Endothelial cell of umbilical vein (primary cell): ENCODE results near the gene CALN1. TPM values are rescaled to one million over a fixed set of nuclear protein-coding genes. Genes with fewer than 3 reads are reported as not detected.

Experiments
- BruUV-seq: library from RNA; stranded (reverse); fragments of 400-500 nt; replicated peaks from 2 replicates; lab custom pipeline; 2021; lab: Mats Ljungman, UMichigan
- CTCF ChIA-PET: fragments of 300-600, 350-600 bp; sonication (Branson Sonifier 250); formaldehyde crosslinking; loops from one replicate; lab custom pipeline; 2021; ENCODE audit warnings: antibody characterized with exemption, inconsistent platforms; lab: Charles Lee
- POLR2A ChIA-PET: fragments of 300-600, 350-600 bp; sonication (Branson Sonifier 250); formaldehyde crosslinking; loops from one replicate; lab custom pipeline; 2021; ENCODE audit warnings: antibody characterized with exemption, inconsistent platforms; lab: Charles Lee
- DNase-seq: peaks from one replicate; pipeline ENCODE4 v3.0.0-alpha.2; 2011; ENCODE audit warnings: low read depth, low spot score
- FAIRE-seq: peaks from 2 replicates; lab custom pipeline; 2011; peaks lifted over from hg19 to GRCh38; lab: Jason Lieb, UNC
- H2AFZ ChIP-seq: 2 replicates; pipeline ENCODE4 v1.6.0; 2012; ENCODE audit warnings: low read depth, low read length, control low read depth, inconsistent platforms
- H3K27ac ChIP-seq: 2 replicates; pipeline ENCODE4 v1.5.1; 2011; ENCODE audit warnings: low read depth, mild to moderate bottlenecking, control low read depth, low read length, moderate library complexity; ENCODE audit not compliant: insufficient read depth
- H3K27me3 ChIP-seq, 2 experiments: 2 replicates each; pipeline versions ENCODE4 v1.6.0 to v1.6.1; 2011; ENCODE audit warnings: low read length in 2 of 2, mixed read lengths in 1 of 2; ENCODE audit not compliant: control insufficient read depth in 2 of 2, insufficient read depth in 2 of 2
- H3K36me3 ChIP-seq, 2 experiments: 2 replicates in 1 of 2; 3 replicates in 1 of 2; pipeline ENCODE4 v1.5.1; 2011; ENCODE audit warnings: low read length in 2 of 2, mild to moderate bottlenecking in 1 of 2, moderate library complexity in 1 of 2; ENCODE audit not compliant: control insufficient read depth in 2 of 2, insufficient read depth in 2 of 2; ENCODE audit errors: extremely low read depth in 1 of 2
- H3K4me1 ChIP-seq: 3 replicates; pipeline ENCODE4 v1.5.1; 2011; ENCODE audit warnings: mild to moderate bottlenecking, low read length; ENCODE audit not compliant: control insufficient read depth, insufficient read depth; ENCODE audit errors: extremely low read depth
- H3K4me2 ChIP-seq: 2 replicates; pipeline ENCODE4 v1.6.1; 2011; ENCODE audit warnings: low read length, control low read depth, mixed read lengths; ENCODE audit not compliant: insufficient read depth
- H3K4me3 ChIP-seq, 3 experiments: fragments of 200-600 bp in 1 of 3; sonication (generic), shearing (Covaris generic) in 1 of 3; replicated peaks in 1 of 3; 2 replicates each; pipeline ENCODE4 v1.5.1; 2011 to 2016; ENCODE audit warnings: control low read depth in 3 of 3, low read length in 3 of 3, mild to moderate bottlenecking in 2 of 3, inconsistent platforms in 1 of 3, low read depth in 1 of 3, moderate library complexity in 1 of 3; ENCODE audit not compliant: insufficient read depth in 1 of 3
- H3K79me2 ChIP-seq: 2 replicates; pipeline ENCODE4 v1.6.0; 2012; ENCODE audit warnings: low read length, inconsistent platforms; ENCODE audit not compliant: control insufficient read depth, insufficient read depth
- H3K9ac ChIP-seq: replicated peaks from 2 replicates; pipeline ENCODE3; 2011; ENCODE audit warnings: low read length, control low read depth; ENCODE audit not compliant: insufficient read depth; ENCODE audit errors: extremely low read depth
- H3K9me1 ChIP-seq: replicated peaks from 3 replicates; pipeline ENCODE4 v1.6.0; 2011; ENCODE audit warnings: mild to moderate bottlenecking, low read length; ENCODE audit not compliant: control insufficient read depth, insufficient read depth; ENCODE audit errors: extremely low read depth
- H3K9me3 ChIP-seq: replicated peaks from 2 replicates; pipeline ENCODE4 v1.5.1; 2012; ENCODE audit warnings: low read length, inconsistent platforms; ENCODE audit not compliant: control insufficient read depth, insufficient read depth
- H4K20me1 ChIP-seq: replicated peaks from 2 replicates; pipeline ENCODE3; 2011; ENCODE audit warnings: mild to moderate bottlenecking, low read length; ENCODE audit not compliant: control insufficient read depth, insufficient read depth; ENCODE audit errors: extremely low read depth
- EZH2 ChIP-seq: IDR thresholded peaks from 2 replicates; pipeline ENCODE4 v1.6.1; 2012; ENCODE audit warnings: borderline replicate concordance, low read depth, mild to moderate bottlenecking, moderate library complexity, low read length, inconsistent platforms; ENCODE audit not compliant: severe bottlenecking
- FOS ChIP-seq: IDR thresholded peaks from 2 replicates; pipeline ENCODE4 v1.6.1; 2011; ENCODE audit warnings: mild to moderate bottlenecking, low read length, moderate library complexity, borderline replicate concordance; ENCODE audit not compliant: insufficient read depth
- GATA2 ChIP-seq: IDR thresholded peaks from 2 replicates; pipeline ENCODE4 v1.7.0; 2011; ENCODE audit warnings: low read depth, mild to moderate bottlenecking, moderate library complexity, mixed read lengths, low read length; ENCODE audit not compliant: insufficient read length, insufficient read depth
- JUN ChIP-seq: IDR thresholded peaks from 2 replicates; pipeline ENCODE4 v1.6.1; 2011; ENCODE audit warnings: borderline replicate concordance, low read depth; ENCODE audit not compliant: insufficient read length, insufficient read depth
- MAX ChIP-seq: IDR thresholded peaks from 2 replicates; pipeline ENCODE4 v1.6.1; 2011; ENCODE audit not compliant: insufficient read depth, insufficient read length
- MYC ChIP-seq: IDR thresholded peaks from one replicate; pipeline ENCODE4 v1.6.1; 2011; ENCODE audit warnings: mild to moderate bottlenecking, low read depth, low read length
- POLR2A ChIP-seq: IDR thresholded peaks from 2 replicates; pipeline ENCODE4 v1.6.1; 2012; ENCODE audit warnings: low read depth, mild to moderate bottlenecking, control low read depth, low read length
- POLR2AphosphoS5 ChIP-seq: IDR thresholded peaks from 2 replicates; pipeline ENCODE4 v1.6.1; 2012; ENCODE audit warnings: low read depth, mild to moderate bottlenecking, control low read depth, low read length, moderate library complexity; ENCODE audit not compliant: insufficient read depth
- dilution Hi-C: fragments of 300-500 bp; cut with MboI; formaldehyde crosslinking; loops from one replicate; pipeline ENCODE4 v1.15.0; 2019; ENCODE audit warnings: low sequenced_read_pairs; ENCODE audit not compliant: extremely low pct_ligation_motif_present
- intact Hi-C: fragments of 100-400 bp; cut with micrococcal nuclease; formaldehyde crosslinking; loops from one replicate; pipeline ENCODE4 v1.10.0; 2022
- polyA plus RNA-seq, 4 experiments: library from polyadenylated mRNA; depleted of rRNA in 3 of 4; stranded (reverse) in 3 of 4; unstranded in 1 of 4; fragments of >200 nt; gene quantifications; 2 replicates each; pipeline versions ENCODE4 v1.2.1 to v1.2.3, GENCODE V29; 2011 to 2012; ENCODE audit warnings: missing spikeins in 1 of 4
- total RNA-seq: library from RNA; stranded (reverse); gene quantifications from 2 replicates; pipeline ENCODE4 v1.2.3, GENCODE V29; 2021
- TF ChIP-seq, protein P1 (sequence below), 2 donors: IDR thresholded peaks; 1 replicate in 1 of 2; 2 replicates in 1 of 2; pipeline ENCODE4 v1.5.1; 2011; ENCODE audit warnings: low read length in 2 of 2, mild to moderate bottlenecking in 2 of 2, moderate library complexity in 2 of 2, control low read depth in 1 of 2, inconsistent platforms in 1 of 2, low read depth in 1 of 2; ENCODE audit not compliant: insufficient read depth in 1 of 2; ENCODE audit errors: extremely low read depth in 1 of 2

CALN1 gene
- total and polyA plus RNA-seq, 2 donors (not counting 3 experiments of a cell fraction or from before 2014, with no cell fraction given): not detected

- TF ChIP-seq JUN (no peak), POLR2A (no peak), MYC (no peak), GATA2 (no peak), EZH2 (no peak), FOS (no peak), MAX (no peak), POLR2AphosphoS5 (no peak)
- TF ChIP-seq, protein P1, sequence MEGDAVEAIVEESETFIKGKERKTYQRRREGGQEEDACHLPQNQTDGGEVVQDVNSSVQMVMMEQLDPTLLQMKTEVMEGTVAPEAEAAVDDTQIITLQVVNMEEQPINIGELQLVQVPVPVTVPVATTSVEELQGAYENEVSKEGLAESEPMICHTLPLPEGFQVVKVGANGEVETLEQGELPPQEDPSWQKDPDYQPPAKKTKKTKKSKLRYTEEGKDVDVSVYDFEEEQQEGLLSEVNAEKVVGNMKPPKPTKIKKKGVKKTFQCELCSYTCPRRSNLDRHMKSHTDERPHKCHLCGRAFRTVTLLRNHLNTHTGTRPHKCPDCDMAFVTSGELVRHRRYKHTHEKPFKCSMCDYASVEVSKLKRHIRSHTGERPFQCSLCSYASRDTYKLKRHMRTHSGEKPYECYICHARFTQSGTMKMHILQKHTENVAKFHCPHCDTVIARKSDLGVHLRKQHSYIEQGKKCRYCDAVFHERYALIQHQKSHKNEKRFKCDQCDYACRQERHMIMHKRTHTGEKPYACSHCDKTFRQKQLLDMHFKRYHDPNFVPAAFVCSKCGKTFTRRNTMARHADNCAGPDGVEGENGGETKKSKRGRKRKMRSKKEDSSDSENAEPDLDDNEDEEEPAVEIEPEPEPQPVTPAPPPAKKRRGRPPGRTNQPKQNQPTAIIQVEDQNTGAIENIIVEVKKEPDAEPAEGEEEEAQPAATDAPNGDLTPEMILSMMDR (IDR thresholded peaks at IDR 0.05; ENCODE audit: extremely low read depth in 1 of 2, insufficient read depth in 1 of 2, low read depth in 1 of 2, low read length in 2 of 2): no peak
- Histone ChIP-seq H3K4me1 (no peaks in the 10 kb centered on the region), H3K27ac (no peak overlapping the region), H3K9me3 (peaks cover 4% of the 10 kb centered on the region), H3K4me2 (no peak overlapping the region), H3K79me2 (no peaks in the 10 kb centered on the region), H3K9ac (no peak overlapping the region), H3K9me1 (no peaks in the 10 kb centered on the region), H3K27me3 (no peaks in the 10 kb centered on the region), H2AFZ (no peak overlapping the region), H3K36me3 (no peaks in the 10 kb centered on the region), H3K4me3 (no peak overlapping the region), H4K20me1 (no peaks in the 10 kb centered on the region)
- intact Hi-C loops: no loop called here
- ChIA-PET POLR2A (no interaction called here), CTCF (no interaction called here)
- dilution Hi-C loops: no loop called here
- DNase-seq (no peak), FAIRE-seq (no peak)
- BruUV-seq: no TSS peak
These were observed 642.8 kb downstream of the CALN1 start for GRCh38 chr7:71769326-71769725.
